ENCODE measurements around the gene DAPK1.

DAPK1 gene

GRCh38 chr9:87479801-87480201 lies 17.9 kb upstream of the DAPK1 start:
- Histone ChIP-seq H4K20me1 (ENCODE audit: insufficient read depth, low read length) (no peaks in the 10 kb centered on the region), H3K27ac (ENCODE audit: low read length) (no peak overlapping the region), H3K4me1 (ENCODE audit: low read length) (peaks cover 9% of the 10 kb centered on the region), H3K9me3 (ENCODE audit: insufficient read depth, low read length) (no peaks in the 10 kb centered on the region), H3K9ac (ENCODE audit: low read length) (no peak overlapping the region), H2AFZ (ENCODE audit: low read depth, low read length) (no peak overlapping the region), H3K27me3 (ENCODE audit: low read depth, low read length) (no peaks in the 10 kb centered on the region), H3K4me2 (ENCODE audit: low read length) (peak overlapping the region; percentile 50), H3K79me2 (ENCODE audit: low read length) (no peaks in the 10 kb centered on the region), H3K36me3 (replicated peaks; ENCODE audit: low read depth, low read length) (no peaks in the 10 kb centered on the region), H3K4me3 (ENCODE audit: low read length) (no peak overlapping the region)
- TF ChIP-seq CTCF (IDR thresholded peaks at IDR 0.05; ENCODE audit: low read depth, low read length) (no peak), EZH2phosphoT487 (IDR thresholded peaks at IDR 0.05; ENCODE audit: low read depth) (no peak)

DNA sequence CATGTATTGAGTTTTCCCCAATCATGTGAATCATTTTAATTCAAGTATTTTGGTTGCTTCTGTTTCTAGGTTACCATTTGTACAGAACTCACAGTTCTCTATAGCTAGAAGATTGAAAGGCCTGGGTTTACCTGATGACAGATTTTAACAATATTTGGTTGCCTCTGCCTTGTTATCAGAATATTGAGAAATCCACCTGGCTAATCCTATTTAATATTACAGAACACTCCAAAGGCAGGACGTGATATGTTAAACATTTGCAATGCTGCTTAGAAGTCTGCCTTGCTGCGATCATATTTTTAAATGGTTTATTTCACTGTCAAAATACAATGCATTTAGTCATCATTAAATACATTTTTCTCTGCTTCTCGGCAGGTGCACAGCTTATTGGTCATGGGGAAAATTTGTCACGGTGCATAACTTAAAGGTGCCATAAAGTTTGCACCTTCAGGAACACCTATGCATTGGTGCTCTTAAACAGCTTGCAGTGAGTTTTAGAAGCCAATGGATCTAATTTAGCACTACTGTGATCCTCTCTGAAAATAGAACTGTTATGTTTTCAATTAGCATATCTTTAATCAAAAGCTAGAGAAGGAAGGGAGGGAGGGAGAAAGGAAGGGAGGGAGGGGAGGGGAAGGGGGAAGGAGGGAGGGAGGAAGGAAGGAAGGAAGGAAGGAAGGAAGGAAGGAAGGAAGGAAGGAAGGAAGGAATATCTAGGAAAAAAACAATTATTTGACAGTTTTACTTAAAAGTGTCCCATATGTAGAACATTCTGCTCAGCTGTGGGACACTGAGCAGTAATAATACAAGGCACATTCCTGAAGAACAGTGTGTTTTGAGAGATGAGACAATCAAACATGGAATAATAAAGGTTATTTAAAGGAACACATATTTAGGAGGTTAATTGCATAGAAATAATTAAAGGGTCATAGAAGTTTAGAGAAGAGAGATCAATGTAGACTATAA lies 15.5 kb upstream of the DAPK1 start:
- Histone ChIP-seq H3K4me3 (ENCODE audit: low read length) (no peak overlapping the region), H3K27me3 (ENCODE audit: low read depth, low read length) (no peaks in the 10 kb centered on the region), H3K27ac (ENCODE audit: low read length) (no peak overlapping the region), H3K79me2 (ENCODE audit: low read length) (no peaks in the 10 kb centered on the region), H2AFZ (ENCODE audit: low read depth, low read length) (no peak overlapping the region), H4K20me1 (ENCODE audit: insufficient read depth, low read length) (no peaks in the 10 kb centered on the region), H3K36me3 (replicated peaks; ENCODE audit: low read depth, low read length) (no peaks in the 10 kb centered on the region), H3K4me2 (ENCODE audit: low read length) (no peak overlapping the region), H3K4me1 (ENCODE audit: low read length) (peaks cover 9% of the 10 kb centered on the region), H3K9me3 (ENCODE audit: insufficient read depth, low read length) (no peaks in the 10 kb centered on the region), H3K9ac (ENCODE audit: low read length) (no peak overlapping the region)
- no peak for TF ChIP-seq CTCF (IDR thresholded peaks at IDR 0.05; ENCODE audit: low read depth, low read length)
- TF ChIP-seq EZH2phosphoT487 (IDR thresholded peaks at IDR 0.05; ENCODE audit: low read depth) = no peak

DNA sequence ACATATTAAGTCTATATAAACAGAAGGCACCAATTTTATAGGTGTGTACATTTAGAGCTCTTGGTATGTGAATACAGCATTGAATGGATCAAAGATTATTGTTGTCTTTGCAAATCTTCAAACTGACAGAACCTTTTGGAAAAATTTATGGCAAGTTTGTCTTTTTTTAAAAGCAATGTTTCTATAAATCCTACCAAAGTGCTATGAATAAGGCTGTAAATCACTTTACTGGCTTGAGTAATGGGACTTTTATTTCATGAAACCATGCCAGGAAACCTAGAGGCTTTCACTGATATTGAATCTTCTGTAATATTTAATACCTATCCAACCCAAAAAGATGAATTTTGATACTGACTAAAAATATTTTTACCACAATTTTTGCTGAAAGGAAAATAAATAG lies 7.4 kb upstream of the DAPK1 start:
- Histone ChIP-seq H3K36me3 (replicated peaks; ENCODE audit: low read depth, low read length) (no peaks in the 10 kb centered on the region), H3K4me3 (ENCODE audit: low read length) (no peak overlapping the region), H3K27me3 (ENCODE audit: low read depth, low read length) (no peaks in the 10 kb centered on the region), H4K20me1 (ENCODE audit: insufficient read depth, low read length) (no peaks in the 10 kb centered on the region), H3K4me2 (ENCODE audit: low read length) (no peak overlapping the region), H3K9ac (ENCODE audit: low read length) (no peak overlapping the region), H3K4me1 (ENCODE audit: low read length) (no peaks in the 10 kb centered on the region), H3K79me2 (ENCODE audit: low read length) (no peaks in the 10 kb centered on the region), H3K27ac (ENCODE audit: low read length) (no peak overlapping the region), H3K9me3 (ENCODE audit: insufficient read depth, low read length) (no peaks in the 10 kb centered on the region), H2AFZ (ENCODE audit: low read depth, low read length) (no peak overlapping the region)
- TF ChIP-seq EZH2phosphoT487 (IDR thresholded peaks at IDR 0.05; ENCODE audit: low read depth) (no peak), CTCF (IDR thresholded peaks at IDR 0.05; ENCODE audit: low read depth, low read length) (no peak)

DNA sequence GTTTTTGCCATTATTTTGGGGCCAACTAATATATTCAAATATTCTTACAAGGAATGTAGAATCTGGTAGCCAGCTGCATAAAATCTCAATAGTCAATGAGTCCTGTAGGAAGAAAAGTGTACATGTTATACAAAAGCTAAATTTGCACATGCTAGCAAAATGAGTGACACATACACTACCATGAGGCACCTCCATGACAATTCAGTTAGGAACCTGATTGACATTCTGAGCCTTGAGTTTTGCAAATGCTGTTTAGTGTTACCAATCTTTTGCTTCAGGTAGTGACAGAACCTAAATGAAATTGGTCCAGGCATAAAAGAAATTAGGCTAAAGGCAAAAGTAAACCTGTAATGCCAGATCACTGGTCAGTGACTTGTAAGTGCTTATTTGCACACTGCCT lies 6.8 kb upstream of the DAPK1 start:
- no peaks in the 10 kb centered on the region for H3K27me3 ChIP-seq (ENCODE audit: low read depth, low read length)
- no peak overlapping the region for H2AFZ ChIP-seq (ENCODE audit: low read depth, low read length)
- H3K4me2 ChIP-seq (ENCODE audit: low read length) = no peak overlapping the region
- no peaks in the 10 kb centered on the region for H3K9me3 ChIP-seq (ENCODE audit: insufficient read depth, low read length)
- no peak overlapping the region for H3K9ac ChIP-seq (ENCODE audit: low read length)
- H3K4me3 ChIP-seq (ENCODE audit: low read length) = no peak overlapping the region
- H3K4me1 ChIP-seq (ENCODE audit: low read length) = no peaks in the 10 kb centered on the region
- TF ChIP-seq CTCF (IDR thresholded peaks at IDR 0.05; ENCODE audit: low read depth, low read length) = no peak
- TF ChIP-seq EZH2phosphoT487 (IDR thresholded peaks at IDR 0.05; ENCODE audit: low read depth) = no peak
- H3K36me3 ChIP-seq (replicated peaks; ENCODE audit: low read depth, low read length) = no peaks in the 10 kb centered on the region
- no peaks in the 10 kb centered on the region for H3K79me2 ChIP-seq (ENCODE audit: low read length)
- H4K20me1 ChIP-seq (ENCODE audit: insufficient read depth, low read length) = no peaks in the 10 kb centered on the region
- no peak overlapping the region for H3K27ac ChIP-seq (ENCODE audit: low read length)
